HG03039 (cell line): ENCODE results near the gene PRMT1.
"Not testable (repeated sequence)": the region's sequence is repeated elsewhere in the genome, so short reads cannot be mapped to it uniquely, and the experiment has no call there.

ENCODE experiments used
- ATAC-seq: cut with Tn5 transposase; IDR thresholded peaks from one replicate; pipeline ENCODE4 v1.9.1; 2021; ENCODE audit warnings: mild to moderate bottlenecking, moderate library complexity; ENCODE audit not compliant: unreplicated experiment

Gene PRMT1

GRCh38 chr19:49718511-49718910, 41.4 kb downstream of the PRMT1 start:
- no peak for ATAC-seq

GRCh38 chr19:49718991-49719390, 41.9 kb downstream of the PRMT1 start:
- ATAC-seq: no peak

DNA sequence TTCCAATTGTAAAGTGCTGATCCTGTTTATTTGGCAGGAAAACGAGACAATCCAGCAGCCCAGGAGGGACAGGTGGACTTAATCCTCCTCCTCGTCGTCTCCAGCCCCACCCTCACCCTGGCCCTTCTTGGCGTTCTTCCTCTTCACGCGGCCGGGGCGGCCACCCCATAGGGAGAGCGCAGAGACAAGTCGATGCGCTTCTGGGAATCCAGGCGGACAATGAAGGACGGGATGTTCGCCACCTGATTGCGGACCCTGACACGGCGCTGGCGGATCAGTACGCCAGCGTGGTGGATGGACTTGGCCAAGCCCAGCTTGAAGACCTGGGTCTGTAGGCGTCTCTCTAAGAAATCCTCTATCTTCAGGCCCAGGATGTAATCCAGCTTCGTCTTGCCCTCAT, 42.3 kb downstream of the PRMT1 start:
- not testable (repeated sequence) for ATAC-seq

- no peak for ATAC-seq
These were observed 50.4 kb downstream of the PRMT1 start for GRCh38 chr19:49727217-49728030.

- no peak for ATAC-seq
These were observed 53.1 kb downstream of the PRMT1 start for GRCh38 chr19:49730166-49730565.
